SK-MEL-5 (cell line): ENCODE data around the gene NINL. TPM values are rescaled to one million over a fixed set of nuclear protein-coding genes. Genes with fewer than 3 reads are reported as not detected.

Source experiments
- DNase-seq: peaks from one replicate; pipeline ENCODE4 v3.0.0-alpha.2; 2016; ENCODE audit warnings: low read depth, low spot score
- in situ Hi-C: cut with HindIII; loops from 2 replicates; pipeline ENCODE4 v1.10.0; 2016; ENCODE audit warnings: low sequenced_read_pairs, high pct_unique_total_duplicates, low pct_unique_long_range_greater_than_20kb
- total RNA-seq: library from RNA; depleted of rRNA; stranded (reverse); fragments of >200 nt; shearing (Covaris generic); gene quantifications from 2 replicates; pipeline ENCODE4 v1.2.3, GENCODE V29; 2014

The NINL gene
- total RNA-seq, 1 experiment from 2014 or later = 5.0 TPM

DNA sequence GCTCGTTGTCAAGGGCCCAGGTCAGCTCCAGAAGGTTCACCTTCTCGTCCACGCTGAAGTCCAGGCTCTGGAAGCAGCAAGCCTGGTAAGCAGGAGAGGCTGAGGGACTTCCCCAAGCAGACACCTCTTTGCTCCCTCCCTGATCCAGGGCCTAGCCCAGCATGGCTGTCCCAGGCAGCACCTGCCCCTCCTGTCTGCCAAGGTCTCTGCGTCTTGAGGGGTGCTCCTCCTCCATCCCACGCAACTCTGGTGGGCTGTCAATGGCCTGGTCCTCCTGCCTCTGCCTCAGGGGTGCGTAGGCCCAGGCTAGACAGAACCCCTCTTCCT, 87.1 kb downstream of the NINL start:
- in situ Hi-C loops = no loop called here

DNA sequence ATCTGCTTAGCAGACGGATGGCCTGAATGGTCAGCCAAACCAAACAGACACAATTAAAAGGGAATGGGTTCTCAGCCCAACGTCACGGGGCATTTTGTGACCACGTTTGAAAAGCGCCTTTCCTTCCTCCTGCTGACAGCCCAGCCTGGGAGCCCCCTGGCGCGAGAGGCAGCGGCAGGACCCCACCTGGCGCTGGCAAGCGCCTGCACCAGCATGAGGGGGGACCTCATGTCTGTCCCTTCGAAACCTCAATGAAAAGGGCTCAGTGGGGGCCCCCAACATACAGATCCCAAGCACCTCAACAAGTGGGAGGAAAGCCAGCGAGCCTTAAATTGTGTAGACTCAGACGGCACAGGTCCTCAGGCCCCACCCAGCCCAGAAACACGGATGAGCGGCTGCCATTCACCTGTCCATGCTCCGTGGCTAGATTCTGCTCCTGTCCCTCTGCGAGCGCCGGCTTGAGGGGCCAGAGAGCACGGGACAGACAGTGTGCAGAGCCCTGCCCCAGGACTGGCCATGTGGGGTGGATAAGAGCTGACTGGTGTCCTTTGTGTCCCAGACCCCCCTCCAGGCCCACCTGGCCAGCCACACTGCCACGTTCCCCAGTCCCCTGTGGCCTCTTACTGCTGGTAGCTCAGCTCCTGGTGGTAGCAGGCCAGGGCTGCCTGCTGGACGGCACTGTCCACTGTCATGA, 87.6 kb downstream of the NINL start:
- in situ Hi-C loops = no loop called here
- DNase-seq = no peak

More for the DNA sequence above, 87.1 kb downstream of the NINL start:
- DNase-seq = no peak

DNA sequence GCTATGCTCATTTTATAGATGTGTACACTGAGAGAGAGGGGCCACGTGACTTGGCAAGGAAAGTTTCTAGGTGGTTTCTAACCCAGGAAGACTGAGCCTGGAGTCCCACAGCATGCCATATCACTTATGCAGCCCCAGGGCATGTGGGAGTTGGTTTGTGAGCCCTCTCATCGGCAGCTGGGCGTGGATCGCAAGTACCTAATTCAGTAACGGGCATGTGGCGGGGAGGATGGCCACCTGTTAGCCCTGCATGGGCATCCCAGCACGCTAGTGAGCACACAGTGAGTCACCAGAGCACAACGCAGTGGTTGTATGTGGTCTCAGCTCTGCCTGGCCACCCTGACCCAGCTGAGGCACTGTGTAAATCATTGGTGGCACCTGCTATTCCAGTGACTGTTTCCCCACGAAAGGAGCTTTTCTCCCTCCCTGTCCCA, 88.3 kb downstream of the NINL start:
- in situ Hi-C loops = no loop called here
- no peak for DNase-seq

DNA sequence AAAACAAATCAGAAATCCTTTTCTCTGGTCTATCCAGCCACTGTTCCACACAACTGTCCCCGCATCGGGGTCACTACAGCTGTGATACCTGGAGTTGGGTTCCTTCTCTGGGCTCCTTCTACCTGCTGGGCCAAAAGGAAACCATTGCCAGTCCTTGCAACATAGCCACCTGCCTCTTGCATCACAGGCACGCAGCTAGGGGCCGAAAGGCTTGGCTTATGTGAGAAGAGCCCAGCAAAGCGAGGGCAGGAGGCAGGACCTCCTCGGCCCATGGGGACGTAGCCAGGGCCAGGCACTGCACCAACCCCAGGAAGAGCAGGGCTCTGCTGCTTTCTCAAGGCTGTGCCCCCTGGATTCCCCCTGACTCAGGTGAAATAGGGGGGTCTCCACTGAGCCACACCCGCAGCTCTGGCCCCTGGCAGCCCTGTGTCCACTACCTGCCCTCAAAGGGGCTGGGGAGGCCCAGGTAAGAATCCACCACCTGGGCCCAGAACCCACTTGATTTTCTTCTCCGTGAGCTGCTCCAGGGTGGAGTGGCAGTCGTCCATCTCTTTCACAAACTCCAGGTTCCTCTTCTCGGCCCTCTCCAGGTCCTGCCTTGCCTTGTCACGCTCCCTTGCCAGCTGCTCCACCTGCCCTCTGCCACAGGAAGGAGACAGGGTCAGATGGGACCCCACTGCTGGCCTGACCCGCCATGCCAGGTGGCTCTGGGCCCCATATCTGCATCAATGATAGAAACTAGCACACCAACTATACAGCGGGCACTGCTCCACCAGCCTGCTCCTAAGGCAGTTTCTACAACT, 89.0 kb downstream of the NINL start:
- no peak for DNase-seq
- in situ Hi-C loops = no loop called here

DNA sequence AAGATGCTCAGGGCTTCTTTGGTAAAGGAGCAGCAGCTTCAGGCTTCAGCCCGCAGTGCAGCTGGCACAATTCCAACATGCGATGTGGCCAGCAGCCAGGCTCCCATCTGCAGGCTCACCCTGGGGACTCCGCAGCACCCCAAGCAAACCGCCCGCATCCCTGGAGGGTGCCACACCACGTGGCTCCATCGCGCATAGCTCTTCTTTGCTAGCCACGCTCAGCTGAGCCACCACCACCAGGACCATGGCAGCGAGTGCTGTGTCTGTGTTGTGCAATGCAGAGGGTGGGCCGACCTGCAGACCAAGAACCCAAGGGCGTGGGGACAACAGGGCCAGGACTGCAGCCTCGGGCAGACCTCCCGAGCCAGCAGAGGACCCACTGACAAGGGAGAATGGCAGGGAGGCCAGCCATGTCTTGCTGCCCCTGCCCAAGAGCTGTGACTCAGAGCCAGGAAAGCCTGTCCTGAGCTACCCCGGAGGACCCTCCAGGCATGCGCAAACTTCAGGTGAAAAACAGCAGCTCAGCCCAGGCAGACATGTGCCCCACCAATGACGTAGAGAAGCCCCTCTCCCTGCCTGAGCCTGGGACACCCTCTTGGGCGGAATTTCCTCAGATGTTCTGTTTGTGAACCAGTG, 90.0 kb downstream of the NINL start:
- DNase-seq = no peak
- in situ Hi-C loops = no loop called here

DNA sequence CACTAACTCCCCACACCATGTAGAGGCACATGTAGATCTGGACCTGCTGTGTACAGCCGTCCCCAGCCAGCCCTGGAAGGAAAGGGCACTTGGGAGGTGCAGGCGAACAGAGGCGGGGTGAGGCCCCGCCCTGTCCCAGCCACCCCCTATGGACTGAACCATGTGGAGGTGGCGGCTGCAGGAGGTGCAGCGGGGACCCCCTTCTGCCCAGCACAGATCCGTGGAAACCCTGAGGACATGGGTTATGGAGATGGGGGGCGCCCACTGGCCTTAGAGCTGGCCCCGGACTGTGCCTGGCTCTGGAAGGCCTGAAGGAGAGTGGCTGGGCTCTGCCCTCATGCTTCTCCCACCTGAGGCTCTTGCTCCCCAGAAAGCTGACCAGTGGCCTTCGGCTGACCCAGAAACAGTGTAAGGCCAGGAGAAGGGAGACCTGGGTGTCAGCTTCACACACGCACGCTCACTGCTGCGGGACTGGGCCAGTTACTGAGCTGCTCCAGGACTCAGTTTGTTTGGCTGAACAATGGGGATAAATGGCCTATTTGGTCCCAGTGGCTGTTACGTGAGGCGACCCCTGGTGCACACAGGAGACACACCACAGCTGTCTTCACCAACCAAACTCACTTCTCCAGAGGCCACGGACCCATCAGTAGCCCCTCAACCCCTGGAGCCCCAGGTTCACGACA, 90.7 kb downstream of the NINL start:
- in situ Hi-C loops = no loop called here

DNA sequence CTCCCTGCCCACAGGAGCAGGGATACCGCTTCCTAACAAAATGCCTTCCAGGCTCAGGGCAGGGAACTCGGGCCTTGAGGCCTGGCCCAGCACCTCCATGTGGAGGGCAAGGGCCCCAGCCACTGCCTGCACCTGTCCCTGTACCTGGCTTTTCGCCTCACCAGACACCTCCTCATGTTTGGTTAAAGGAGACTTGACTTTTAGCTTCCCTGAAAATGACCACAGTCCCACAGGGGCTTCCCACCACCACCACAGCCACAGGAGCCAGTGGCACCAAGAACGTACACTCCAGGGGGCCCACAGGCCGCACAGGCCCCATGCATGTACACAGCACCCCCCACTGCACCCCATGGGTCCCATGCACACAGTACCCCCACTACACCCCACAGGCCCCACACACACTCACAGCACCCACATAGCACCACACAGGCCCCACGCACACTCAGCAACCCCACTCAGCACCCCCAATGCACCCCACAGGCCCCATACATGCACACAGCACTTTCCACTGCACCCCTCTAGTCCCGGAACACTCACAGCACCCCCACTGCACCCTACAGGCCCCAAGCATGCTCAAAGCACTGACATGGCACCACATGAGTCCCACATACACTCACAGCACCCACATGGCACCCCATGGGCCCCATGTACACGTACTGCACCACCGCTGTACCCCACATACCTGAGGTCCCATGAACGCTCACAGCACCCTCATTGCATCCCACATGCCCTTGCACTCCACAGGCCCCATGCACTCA, 91.4 kb downstream of the NINL start:
- in situ Hi-C loops = no loop called here
- DNase-seq = no peak

More for the DNA sequence above, 90.7 kb downstream of the NINL start:
- no peak for DNase-seq

DNA sequence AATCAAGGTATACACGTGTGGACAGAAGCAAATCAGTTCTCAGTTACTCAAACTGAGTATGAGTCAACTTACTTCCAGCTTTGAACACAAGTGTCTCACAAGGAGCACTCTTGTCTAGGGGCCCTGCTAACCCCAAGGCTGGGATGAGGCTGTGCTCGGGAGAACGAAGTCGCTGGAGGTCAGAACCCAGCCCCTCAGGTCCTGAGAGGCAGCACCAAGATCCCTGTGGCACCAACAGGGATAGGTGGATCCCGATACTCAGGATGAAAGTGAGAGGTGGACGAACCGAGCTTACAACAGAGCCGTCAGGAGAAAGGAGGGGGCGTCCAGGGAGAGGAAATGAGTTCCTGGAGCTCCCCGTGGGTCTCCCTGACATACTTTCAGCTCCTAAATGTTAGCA, 92.2 kb downstream of the NINL start:
- in situ Hi-C loops = no loop called here
- no peak for DNase-seq

DNA sequence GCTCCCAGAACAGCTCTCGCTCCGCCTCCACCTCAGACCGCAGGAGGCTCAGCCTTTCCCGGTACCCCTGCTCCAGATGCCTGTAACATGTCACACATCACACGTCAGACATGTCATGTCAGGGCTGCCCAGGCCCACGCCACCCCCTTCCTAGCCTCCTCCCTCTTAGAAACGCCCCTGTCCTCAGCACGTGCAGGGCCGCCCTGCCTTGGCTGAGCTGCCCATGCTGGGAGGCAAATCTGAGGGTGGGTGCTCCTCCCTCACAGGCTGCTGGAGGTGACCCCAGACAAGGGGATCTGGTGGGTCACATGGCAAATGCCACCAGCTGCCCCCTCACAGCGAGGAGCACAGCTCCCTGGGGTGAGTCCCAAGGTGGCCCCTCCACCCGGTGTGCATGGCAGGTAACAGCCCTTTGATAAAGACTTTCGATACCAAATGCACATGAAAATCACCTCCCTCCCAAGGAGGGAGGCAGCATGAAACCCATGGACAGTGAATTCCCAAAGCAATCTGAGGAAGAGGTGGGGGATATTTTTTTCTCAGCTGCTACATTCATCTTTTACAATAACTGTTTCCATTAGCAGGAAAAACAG, 93.8 kb downstream of the NINL start:
- no peak for DNase-seq
- in situ Hi-C loops = no loop called here

DNA sequence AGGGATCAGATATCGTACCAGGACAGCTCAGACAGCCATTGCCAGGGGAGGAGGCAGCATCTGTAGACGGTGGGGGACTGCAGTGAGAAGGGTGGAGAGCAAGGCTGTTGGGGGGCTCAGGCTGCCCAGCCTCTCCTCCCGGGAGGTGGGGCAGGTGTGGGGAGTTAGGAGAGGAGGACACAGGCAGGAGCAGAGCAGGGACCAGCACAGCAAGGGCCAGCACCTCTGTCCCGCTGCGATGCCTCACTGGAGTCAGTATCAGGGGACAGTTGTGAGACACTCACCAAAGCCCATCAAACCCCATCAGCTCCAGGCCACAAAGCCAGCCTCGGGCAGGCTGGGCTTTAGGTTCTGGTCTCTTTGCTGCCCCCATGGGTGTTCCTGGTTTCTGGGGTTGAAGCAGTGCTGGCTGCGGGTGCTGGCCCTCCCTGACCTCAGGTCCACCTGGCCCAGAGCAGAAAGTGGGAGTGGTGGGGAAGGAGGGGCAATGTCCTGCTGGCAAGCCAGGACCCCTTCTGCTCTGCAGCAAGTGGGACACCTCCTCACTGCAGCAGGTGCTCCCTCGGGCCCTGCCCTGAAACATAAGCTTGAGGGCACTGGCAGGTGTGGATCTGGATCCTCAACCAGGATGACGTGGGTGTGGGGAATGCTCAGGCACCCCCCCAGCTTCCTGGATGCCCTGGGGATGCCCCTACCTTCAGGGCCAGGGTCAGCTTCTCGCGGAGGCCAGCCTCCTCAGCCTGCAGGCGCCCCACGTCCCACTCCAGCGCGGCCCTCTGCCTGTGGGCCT, 94.5 kb downstream of the NINL start:
- in situ Hi-C loops = no loop called here
- DNase-seq = no peak

DNA sequence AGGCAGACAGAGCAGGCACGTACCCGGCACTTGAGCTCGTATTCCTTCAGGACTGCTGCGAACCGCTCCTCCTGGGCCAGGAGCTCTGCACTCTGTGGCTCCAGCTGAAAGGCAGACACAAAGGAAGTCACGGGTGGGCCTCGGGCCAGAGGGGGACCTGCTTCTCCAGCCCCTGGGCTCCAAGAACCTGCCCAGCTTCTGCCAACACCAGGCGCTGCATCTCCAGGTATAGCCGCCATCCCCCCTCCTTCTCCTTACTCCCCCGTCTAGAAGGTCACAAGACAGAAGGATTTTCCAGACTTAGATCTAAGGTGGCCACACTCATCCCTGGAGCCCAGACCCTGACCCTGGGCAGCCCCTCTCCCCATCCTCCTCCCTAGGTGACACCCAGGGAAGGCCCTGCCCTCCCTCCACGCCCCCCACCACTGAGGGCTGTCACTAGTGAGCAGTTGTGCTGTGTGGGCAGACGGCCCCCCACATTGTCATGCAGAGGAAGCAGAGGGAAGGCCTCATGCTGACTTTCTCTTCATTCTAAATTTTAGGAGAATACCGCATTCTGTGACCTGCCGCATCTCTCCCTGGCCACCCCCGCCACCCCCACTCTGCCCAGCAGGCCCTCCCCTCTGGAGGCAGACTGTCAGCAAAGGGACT, 96.0 kb downstream of the NINL start:
- no peak for DNase-seq
- in situ Hi-C loops = no loop called here

DNA sequence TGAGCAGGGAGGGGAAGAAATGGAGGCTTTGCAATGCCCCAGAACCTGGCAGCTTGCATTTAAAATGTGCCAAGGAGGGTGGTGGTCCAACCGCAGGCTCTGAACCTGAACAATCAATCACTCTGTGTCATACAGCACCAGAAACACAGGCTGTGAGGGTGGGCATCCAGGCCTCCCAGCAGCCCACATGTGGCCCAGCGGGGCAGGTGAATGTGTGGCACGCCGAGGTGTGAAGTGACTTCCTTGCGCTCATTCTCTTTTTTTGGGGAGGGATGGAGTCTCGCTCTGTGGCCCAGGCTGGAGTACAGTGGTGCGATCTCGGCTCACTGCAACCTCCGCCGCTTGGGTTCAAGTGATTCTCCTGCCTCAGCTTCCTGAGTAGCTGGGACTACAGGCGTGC, 97.4 kb downstream of the NINL start:
- in situ Hi-C loops = no loop called here
- DNase-seq = no peak

DNA sequence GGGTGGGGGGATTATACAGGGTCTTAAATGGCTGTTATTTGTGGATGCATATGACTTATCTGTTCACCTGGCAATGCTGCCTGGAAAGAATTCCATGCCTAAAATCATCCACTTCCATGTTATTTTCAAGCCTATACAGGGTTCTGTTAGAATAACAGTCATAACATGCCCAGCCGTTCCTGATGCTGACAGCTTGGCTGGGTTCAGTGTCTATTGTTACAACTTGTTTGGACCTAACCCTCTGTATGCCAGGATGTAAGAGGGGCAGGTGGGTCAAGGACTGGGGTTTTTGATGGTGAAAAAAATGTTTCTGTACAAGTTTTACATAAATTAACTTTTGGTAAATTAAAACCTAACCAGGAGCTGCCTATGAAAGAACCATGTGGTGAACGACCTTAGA, 98.0 kb downstream of the NINL start:
- in situ Hi-C loops = no loop called here

DNA sequence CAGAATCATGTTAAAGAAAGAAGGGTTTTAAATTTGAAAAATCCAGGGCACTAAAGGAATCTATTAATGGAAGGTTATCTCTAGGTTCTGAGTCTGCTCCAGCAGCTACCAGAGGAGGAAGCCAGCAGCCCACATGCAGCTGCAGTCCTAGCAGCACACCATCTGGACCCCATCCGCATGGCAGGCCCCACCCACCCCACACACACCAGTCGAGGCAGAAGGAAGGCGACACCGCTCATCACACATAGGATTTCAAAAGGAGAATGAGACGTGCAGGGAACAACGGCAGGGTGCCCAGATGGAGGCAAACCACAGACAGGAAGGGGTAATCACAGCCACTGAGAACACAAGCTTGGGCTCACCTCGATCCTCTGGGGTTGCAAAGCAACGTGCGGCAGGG, 99.0 kb downstream of the NINL start:
- no peak for DNase-seq
- in situ Hi-C loops = no loop called here

More for the DNA sequence above, 98.0 kb downstream of the NINL start:
- DNase-seq = no peak

DNA sequence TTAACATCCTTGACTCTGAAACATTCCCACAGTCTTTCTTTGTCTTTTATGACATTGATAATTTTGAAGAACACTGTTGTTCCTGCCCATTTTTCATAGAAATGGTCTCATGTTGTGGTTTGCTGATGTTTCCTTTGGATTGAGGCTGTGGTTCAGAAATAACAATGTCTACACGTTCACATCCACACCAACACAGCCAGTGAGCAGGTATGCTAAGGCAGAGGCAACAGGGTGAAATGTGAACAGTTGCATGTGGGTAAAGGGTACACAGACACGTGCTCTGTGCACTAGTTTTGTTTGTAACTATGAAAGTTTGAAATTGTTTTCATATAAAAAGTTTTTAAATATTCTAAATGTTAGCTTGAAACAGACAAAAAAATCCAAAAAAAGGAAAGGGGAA, 99.5 kb downstream of the NINL start:
- in situ Hi-C loops = no loop called here
- DNase-seq = no peak

DNA sequence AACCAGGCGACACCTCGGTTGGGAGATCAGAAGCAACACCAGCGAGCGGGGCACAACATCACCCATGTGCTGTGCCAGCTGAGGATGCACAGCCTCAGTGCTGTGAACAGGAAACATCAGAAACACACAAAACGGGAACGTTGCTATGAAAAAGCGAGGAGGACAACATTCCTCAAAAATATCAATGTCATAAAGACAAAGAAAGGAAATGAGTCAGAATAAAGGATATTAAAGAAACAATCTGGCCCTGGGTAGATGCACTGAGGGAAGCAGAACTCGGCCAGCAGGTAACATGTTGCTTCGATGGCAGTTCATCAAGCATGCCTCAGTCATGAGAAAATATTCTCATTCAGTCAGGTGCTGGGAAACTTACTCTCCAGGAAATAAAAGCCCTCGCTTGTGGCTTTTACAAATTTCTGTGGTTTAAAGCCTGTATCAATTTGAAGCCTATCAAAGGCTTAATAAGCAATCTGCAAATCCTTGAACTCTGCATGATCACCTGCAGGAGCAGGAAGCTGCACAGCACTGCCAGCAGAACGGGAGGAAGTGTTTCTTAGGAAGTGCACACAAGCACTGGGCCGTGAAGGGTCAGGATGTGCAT, 100.3 kb downstream of the NINL start:
- in situ Hi-C loops = no loop called here
- no peak for DNase-seq
